Fibroblast of villous mesenchyme (primary cell): Measurements from ENCODE around the gene ASPSCR1. TPM values are rescaled to one million over a fixed set of nuclear protein-coding genes. Genes with fewer than 3 reads are reported as not detected.
A peak's percentile ranks its signal among the peaks of the same experiment; 100 is the strongest.

Experiments
- DNase-seq: peaks from one replicate; pipeline ENCODE4 v3.0.0-alpha.2; 2010; ENCODE audit warnings: low read depth
- H3K4me3 ChIP-seq: 2 replicates; pipeline ENCODE4 v1.5.1; 2011; ENCODE audit warnings: low read depth, mild to moderate bottlenecking, low read length
- CTCF ChIP-seq: IDR thresholded peaks from 2 replicates; pipeline ENCODE4 v1.5.1; 2012; ENCODE audit warnings: low read depth, mild to moderate bottlenecking, low read length; ENCODE audit not compliant: insufficient read depth
- total RNA-seq: library from RNA; depleted of rRNA; stranded (reverse); fragments of >200 nt; gene quantifications from 2 replicates; pipeline ENCODE4 v1.2.3, GENCODE V29; 2012

The ASPSCR1 gene
- total RNA-seq, 1 donor: 28.5 TPM

- no peak for DNase-seq
- no peak overlapping the region for H3K4me3 ChIP-seq
- no peak for TF ChIP-seq CTCF
These were observed 9.8 kb downstream of the ASPSCR1 start for GRCh38 chr17:81987161-81987770.

- DNase-seq: no peak
- TF ChIP-seq CTCF: no peak
- H3K4me3 ChIP-seq: no peak overlapping the region
These were observed 13.6 kb downstream of the ASPSCR1 start for GRCh38 chr17:81990836-81991683.

- peak overlapping the region; percentile 18 for H3K4me3 ChIP-seq
- peak; percentile 67 for DNase-seq
- no peak for TF ChIP-seq CTCF
These were observed 14.4 kb downstream of the ASPSCR1 start for GRCh38 chr17:81991684-81992305.

GRCh38 chr17:81992306-81993102 is 15.1 kb downstream of the ASPSCR1 start:
- no peak for TF ChIP-seq CTCF
- H3K4me3 ChIP-seq: no peak overlapping the region
- DNase-seq: no peak

GRCh38 chr17:81993729-81994592 is 16.5 kb downstream of the ASPSCR1 start:
- TF ChIP-seq CTCF: no peak
- H3K4me3 ChIP-seq: no peak overlapping the region
- no peak for DNase-seq
